Measurements from ENCODE around the gene P2RX3. TPM values are rescaled to one million over a fixed set of nuclear protein-coding genes. Genes with fewer than 3 reads are reported as not detected.

The P2RX3 gene
- total RNA-seq, 1 experiment from 2014 or later: 0.15 TPM

DNA sequence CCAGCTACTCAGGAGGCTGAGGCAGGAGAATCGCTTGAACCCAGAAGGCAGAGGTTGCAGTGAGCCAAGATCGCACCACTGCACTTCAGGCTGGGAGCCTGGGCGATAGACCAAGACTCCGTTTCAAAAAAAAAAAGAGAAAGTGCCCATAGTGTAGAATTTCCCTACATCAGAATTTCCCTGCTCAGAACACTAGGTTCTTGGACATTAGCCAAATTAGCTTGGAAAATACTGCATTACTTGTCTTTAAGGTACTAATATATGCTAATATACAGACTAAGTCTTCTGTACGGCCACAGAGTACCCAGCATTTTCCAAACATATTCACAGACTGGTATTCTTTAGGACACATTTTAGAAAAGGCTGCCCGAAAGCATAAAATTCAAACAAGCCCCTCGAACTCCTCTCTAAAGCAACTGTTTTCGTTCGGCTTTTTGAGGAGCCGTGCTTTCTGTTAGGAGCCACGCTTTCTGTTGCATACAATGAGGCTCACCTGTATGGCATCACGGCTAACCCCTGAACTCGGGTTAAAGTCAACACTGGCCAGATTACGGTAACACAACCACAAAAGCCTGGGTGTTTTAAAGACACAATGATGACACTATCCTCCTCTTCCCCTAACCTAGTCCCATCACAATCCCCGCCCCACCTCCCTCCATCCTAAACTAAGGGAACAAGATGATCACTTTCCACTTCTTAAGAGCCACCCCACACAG, 31.8 kb upstream of the P2RX3 start:
- WGBS (ENCODE audit: extremely low coverage, insufficient read length, low lambda C conversion rate): no CpG with 5 or more reads among the region's 15 CpGs
- H3K14ac ChIP-seq (ENCODE audit: insufficient read depth, low read length): no peak overlapping the region
- H3K27me3 ChIP-seq (ENCODE audit: insufficient read depth, low read length): no peaks in the 10 kb centered on the region
- H3K79me1 ChIP-seq (ENCODE audit: insufficient read depth, low read depth, low read length, poor library complexity, severe bottlenecking): no peaks in the 10 kb centered on the region
- H2BK20ac ChIP-seq (ENCODE audit: low read depth, low read length, poor library complexity, severe bottlenecking): no peak overlapping the region
- H3K36me3 Mint-ChIP-seq (ENCODE audit: insufficient read depth in 1 of 3, low read depth in 3 of 3): peaks cover 57 to 69% (median 58%) of the 10 kb centered on the region in 3 experiments
- H2BK15ac ChIP-seq (ENCODE audit: low read depth, low read length): no peak overlapping the region
- H3K27ac Mint-ChIP-seq: peak overlapping the region; percentile 17 to 62 (median 54); a peak in 4 of 7 replicates
- peaks cover 9% of the 10 kb centered on the region; the same call in 1 of the 2 replicates for H3K79me2 ChIP-seq (ENCODE audit: insufficient read depth, low read length)
- TF ChIP-seq, protein P1, sequence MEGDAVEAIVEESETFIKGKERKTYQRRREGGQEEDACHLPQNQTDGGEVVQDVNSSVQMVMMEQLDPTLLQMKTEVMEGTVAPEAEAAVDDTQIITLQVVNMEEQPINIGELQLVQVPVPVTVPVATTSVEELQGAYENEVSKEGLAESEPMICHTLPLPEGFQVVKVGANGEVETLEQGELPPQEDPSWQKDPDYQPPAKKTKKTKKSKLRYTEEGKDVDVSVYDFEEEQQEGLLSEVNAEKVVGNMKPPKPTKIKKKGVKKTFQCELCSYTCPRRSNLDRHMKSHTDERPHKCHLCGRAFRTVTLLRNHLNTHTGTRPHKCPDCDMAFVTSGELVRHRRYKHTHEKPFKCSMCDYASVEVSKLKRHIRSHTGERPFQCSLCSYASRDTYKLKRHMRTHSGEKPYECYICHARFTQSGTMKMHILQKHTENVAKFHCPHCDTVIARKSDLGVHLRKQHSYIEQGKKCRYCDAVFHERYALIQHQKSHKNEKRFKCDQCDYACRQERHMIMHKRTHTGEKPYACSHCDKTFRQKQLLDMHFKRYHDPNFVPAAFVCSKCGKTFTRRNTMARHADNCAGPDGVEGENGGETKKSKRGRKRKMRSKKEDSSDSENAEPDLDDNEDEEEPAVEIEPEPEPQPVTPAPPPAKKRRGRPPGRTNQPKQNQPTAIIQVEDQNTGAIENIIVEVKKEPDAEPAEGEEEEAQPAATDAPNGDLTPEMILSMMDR (conservative IDR thresholded peaks at IDR 0.05): no peak
- no peaks in the 10 kb centered on the region for H3K9me3 Mint-ChIP-seq
- no peak overlapping the region for H3K27ac ChIP-seq (ENCODE audit: insufficient read length, low read depth, low read length)
- no peak overlapping the region for H3K56ac ChIP-seq (ENCODE audit: insufficient read length, low read depth, low read length)
- no peak overlapping the region for H2AFZ ChIP-seq (ENCODE audit: low read length)
- no peak overlapping the region for H2BK5ac ChIP-seq (ENCODE audit: insufficient read length, low read length)
- peaks cover 6% of the 10 kb centered on the region for H3K23me2 ChIP-seq (ENCODE audit: insufficient read length, low read depth, low read length, poor library complexity, severe bottlenecking)
- no peak overlapping the region for H3K4me2 ChIP-seq (ENCODE audit: insufficient read depth, insufficient read length, low read length)
- peaks cover 6% of the 10 kb centered on the region for H3K4me1 ChIP-seq (ENCODE audit: insufficient read depth, low read length)
- H3K4ac ChIP-seq (ENCODE audit: low read depth, low read length): no peak overlapping the region
- no peaks in the 10 kb centered on the region for H3K27me3 Mint-ChIP-seq (ENCODE audit: low read depth)
- H4K5ac ChIP-seq (ENCODE audit: insufficient read length, low read depth, low read length): no peak overlapping the region
- H3K9me3 ChIP-seq (ENCODE audit: control insufficient read depth, low read depth, low read length): no peaks in the 10 kb centered on the region
- H2BK12ac ChIP-seq (ENCODE audit: insufficient read length, low read depth, low read length): no peak overlapping the region
- H4K8ac ChIP-seq (replicated peaks; ENCODE audit: insufficient read length, low read depth, low read length): no peak overlapping the region
- H3K18ac ChIP-seq (ENCODE audit: insufficient read length, low read depth, low read length): no peak overlapping the region
- no peak overlapping the region for H2BK120ac ChIP-seq (ENCODE audit: low read depth, low read length, poor library complexity, severe bottlenecking)
- no peak overlapping the region for H3K23ac ChIP-seq (ENCODE audit: insufficient read length, low read depth, low read length)
- no peaks in the 10 kb centered on the region for H4K20me1 ChIP-seq (ENCODE audit: control insufficient read depth, insufficient read depth, insufficient read length)
- H3K4me3 Mint-ChIP-seq: no peak overlapping the region
- H3K9ac ChIP-seq (ENCODE audit: extremely low read depth, insufficient read length, low read length): no peak overlapping the region
- peaks cover 18 to 32% of the 10 kb centered on the region in 2 experiments for H3K4me1 Mint-ChIP-seq
- DNase-seq: no peak
- H4K91ac ChIP-seq (ENCODE audit: insufficient read length, low read depth, low read length): no peak overlapping the region
- H3T11ph ChIP-seq (ENCODE audit: low read length): no peak overlapping the region
- H2AK5ac ChIP-seq (ENCODE audit: insufficient read length, low read length): no peak overlapping the region

Data from H9 (cell line).